ENCODE data around the gene PTPA.

DNA sequence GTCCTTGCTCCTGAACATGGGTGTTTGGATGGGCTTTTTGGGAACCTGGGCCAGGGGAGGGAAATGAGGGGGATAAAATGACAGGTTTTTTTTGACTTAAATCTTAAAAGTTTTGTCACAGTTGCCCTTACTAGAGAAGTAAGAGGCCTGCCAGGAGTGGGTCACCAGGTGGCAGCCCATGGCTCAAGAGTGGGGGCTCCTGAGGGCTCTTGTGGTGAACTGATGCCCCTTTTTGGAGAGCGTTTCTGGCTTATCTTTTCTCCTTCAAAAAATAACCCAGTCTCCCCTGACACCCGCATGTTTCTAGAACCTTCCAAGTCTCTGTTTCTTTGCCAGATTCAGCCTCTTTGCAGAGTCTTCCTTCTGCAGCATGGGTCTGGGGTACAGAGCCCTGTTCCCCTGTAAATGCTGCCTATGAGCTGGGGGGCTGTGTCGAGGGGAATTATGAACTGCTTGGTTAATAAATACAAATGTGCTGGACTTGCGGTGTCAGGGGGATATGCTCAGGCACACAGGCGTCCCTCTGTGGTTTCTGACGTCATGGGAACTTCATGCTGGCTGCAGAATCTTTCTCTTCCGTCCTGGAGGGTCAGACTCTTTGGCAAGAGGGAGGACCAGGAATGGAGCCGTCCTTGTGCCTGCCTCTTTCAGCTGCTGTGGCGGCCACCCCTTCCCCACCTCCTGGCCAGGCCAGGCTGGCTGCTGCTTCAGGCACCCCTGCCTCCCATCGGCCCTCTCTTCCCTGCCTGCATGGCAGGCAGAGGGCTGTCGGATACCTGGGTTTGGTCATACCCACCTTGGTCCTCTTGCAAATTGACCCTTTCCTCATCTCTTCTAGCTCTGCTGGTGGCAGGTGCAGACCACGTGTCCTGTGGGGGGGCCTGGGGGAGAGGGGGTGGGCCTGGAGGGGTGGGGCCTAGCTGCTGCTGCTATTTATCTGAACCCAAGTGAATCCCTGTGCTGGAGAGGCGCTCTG, 30.1 kb downstream of the PTPA start:
- TF ChIP-seq, protein P1, sequence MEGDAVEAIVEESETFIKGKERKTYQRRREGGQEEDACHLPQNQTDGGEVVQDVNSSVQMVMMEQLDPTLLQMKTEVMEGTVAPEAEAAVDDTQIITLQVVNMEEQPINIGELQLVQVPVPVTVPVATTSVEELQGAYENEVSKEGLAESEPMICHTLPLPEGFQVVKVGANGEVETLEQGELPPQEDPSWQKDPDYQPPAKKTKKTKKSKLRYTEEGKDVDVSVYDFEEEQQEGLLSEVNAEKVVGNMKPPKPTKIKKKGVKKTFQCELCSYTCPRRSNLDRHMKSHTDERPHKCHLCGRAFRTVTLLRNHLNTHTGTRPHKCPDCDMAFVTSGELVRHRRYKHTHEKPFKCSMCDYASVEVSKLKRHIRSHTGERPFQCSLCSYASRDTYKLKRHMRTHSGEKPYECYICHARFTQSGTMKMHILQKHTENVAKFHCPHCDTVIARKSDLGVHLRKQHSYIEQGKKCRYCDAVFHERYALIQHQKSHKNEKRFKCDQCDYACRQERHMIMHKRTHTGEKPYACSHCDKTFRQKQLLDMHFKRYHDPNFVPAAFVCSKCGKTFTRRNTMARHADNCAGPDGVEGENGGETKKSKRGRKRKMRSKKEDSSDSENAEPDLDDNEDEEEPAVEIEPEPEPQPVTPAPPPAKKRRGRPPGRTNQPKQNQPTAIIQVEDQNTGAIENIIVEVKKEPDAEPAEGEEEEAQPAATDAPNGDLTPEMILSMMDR (IDR thresholded peaks at IDR 0.05; ENCODE audit: low read length): no peak
- no peak for TF ChIP-seq EZH2phosphoT487 (IDR thresholded peaks at IDR 0.05; ENCODE audit: low read length)
